Keratinocyte (primary cell): ENCODE measurements around the gene MGAT5. TPM values are rescaled to one million over a fixed set of nuclear protein-coding genes. Genes with fewer than 3 reads are reported as not detected.

Experiments
- DNase-seq: peaks from one replicate; pipeline ENCODE4 v3.0.0-alpha.2; 2011; ENCODE audit warnings: low read depth, missing footprints, low spot score
- FAIRE-seq: peaks from 2 replicates; lab custom pipeline; 2011; peaks lifted over from hg19 to GRCh38; lab: Jason Lieb, UNC
- H2AFZ ChIP-seq: 2 replicates; pipeline ENCODE4 v1.6.0; 2012; ENCODE audit warnings: low read length, control low read depth, inconsistent platforms; ENCODE audit not compliant: control insufficient read depth
- H3K27ac ChIP-seq: 2 replicates; pipeline ENCODE4 v1.5.1; 2011; ENCODE audit warnings: low read length; ENCODE audit not compliant: control insufficient read depth, insufficient read depth
- H3K27me3 ChIP-seq: 3 replicates; pipeline ENCODE4 v1.6.0; 2011; ENCODE audit warnings: low read length; ENCODE audit not compliant: control insufficient read depth, insufficient read depth; ENCODE audit errors: extremely low read depth
- H3K36me3 ChIP-seq, 2 experiments: 2 replicates in 1 of 2; 3 replicates in 1 of 2; pipeline ENCODE4 v1.5.1; 2011; ENCODE audit warnings: low read length in 2 of 2, mild to moderate bottlenecking in 1 of 2; ENCODE audit not compliant: control insufficient read depth in 2 of 2, insufficient read depth in 2 of 2; ENCODE audit errors: extremely low read depth in 1 of 2
- H3K4me1 ChIP-seq: 3 replicates; pipeline ENCODE4 v1.5.1; 2011; ENCODE audit warnings: low read length; ENCODE audit not compliant: control insufficient read depth, insufficient read depth; ENCODE audit errors: extremely low read depth
- H3K4me2 ChIP-seq: 3 replicates; pipeline ENCODE4 v1.6.0; 2011; ENCODE audit warnings: low read depth, low read length; ENCODE audit not compliant: control insufficient read depth, insufficient read depth; ENCODE audit errors: extremely low read depth
- H3K4me3 ChIP-seq, 3 experiments: fragments of 200-600 bp in 1 of 3; sonication (generic) in 1 of 3; 2 replicates in 2 of 3; 3 replicates in 1 of 3; pipeline ENCODE4 v1.5.1; 2011 to 2016; ENCODE audit warnings: low read length in 3 of 3, mild to moderate bottlenecking in 3 of 3, control low read depth in 2 of 3, inconsistent platforms in 1 of 3, low read depth in 1 of 3, mixed read lengths in 1 of 3, mixed run types in 1 of 3, moderate library complexity in 1 of 3; ENCODE audit not compliant: control insufficient read depth in 2 of 3, insufficient read depth in 2 of 3; ENCODE audit errors: extremely low read depth in 1 of 3
- H3K79me2 ChIP-seq: 2 replicates; pipeline ENCODE4 v1.6.0; 2012; ENCODE audit warnings: low read length; ENCODE audit not compliant: control insufficient read depth, insufficient read depth
- H3K9ac ChIP-seq: 3 replicates; pipeline ENCODE4 v1.6.0; 2011; ENCODE audit warnings: low read length; ENCODE audit not compliant: control insufficient read depth, insufficient read depth; ENCODE audit errors: extremely low read depth
- H3K9me1 ChIP-seq: 3 replicates; pipeline ENCODE4 v1.6.0; 2011; ENCODE audit warnings: low read length; ENCODE audit not compliant: control insufficient read depth, insufficient read depth; ENCODE audit errors: extremely low read depth
- H3K9me3 ChIP-seq: 2 replicates; pipeline ENCODE4 v1.5.1; 2012; ENCODE audit warnings: low read depth, low read length; ENCODE audit not compliant: control insufficient read depth
- H4K20me1 ChIP-seq: 3 replicates; pipeline ENCODE4 v1.6.0; 2011; ENCODE audit warnings: low read length; ENCODE audit not compliant: control insufficient read depth, insufficient read depth; ENCODE audit errors: extremely low read depth
- EZH2 ChIP-seq: IDR thresholded peaks from one replicate; pipeline ENCODE4 v1.6.1; 2012; ENCODE audit warnings: inconsistent platforms, mild to moderate bottlenecking, low read length, moderate library complexity
- dilution Hi-C: fragments of 300-500 bp; cut with MboI; formaldehyde crosslinking; loops from one replicate; pipeline ENCODE4 v1.7.0; 2020; ENCODE audit warnings: low sequenced_read_pairs; ENCODE audit not compliant: extremely low pct_ligation_motif_present
- polyA plus RNA-seq, 5 experiments: library from polyadenylated mRNA; depleted of rRNA in 3 of 5; stranded (reverse) in 3 of 5; stranded (forward) in 1 of 5; unstranded in 1 of 5; fragments of >200 nt; gene quantifications; 1 replicate in 1 of 5; 2 replicates in 3 of 5; 3 replicates in 1 of 5; pipeline versions ENCODE4 v1.2.1 to v1.2.3, GENCODE V29; 2011 to 2012; ENCODE audit warnings: missing spikeins in 2 of 5, low read depth in 1 of 5, low replicate concordance in 1 of 5
- TF ChIP-seq, protein P1 (sequence below), 3 experiments: IDR thresholded peaks in 1 of 3; conservative IDR thresholded peaks in 1 of 3; optimal IDR thresholded peaks in 1 of 3; 2 replicates in 2 of 3; 3 replicates in 1 of 3; pipeline versions ENCODE3 to v1.5.1; 2011; ENCODE audit warnings: low read length in 3 of 3, mild to moderate bottlenecking in 3 of 3, moderate library complexity in 2 of 3, control low read depth in 1 of 3, inconsistent platforms in 1 of 3; ENCODE audit not compliant: insufficient read depth in 2 of 3; ENCODE audit errors: extremely low read depth in 1 of 3

The MGAT5 gene
- polyA plus RNA-seq, 1 donor (not counting 4 experiments of a cell fraction or from before 2014, with no cell fraction given): 23.0 TPM

GRCh38 chr2:134379722-134380121 lies 125.8 kb downstream of the MGAT5 start:
- H3K27ac ChIP-seq: no peak overlapping the region
- H3K36me3 ChIP-seq: peaks cover 0 to 4% of the 10 kb centered on the region in 2 experiments
- H3K79me2 ChIP-seq: no peaks in the 10 kb centered on the region
- dilution Hi-C loops: no loop called here
- peaks cover 2% of the 10 kb centered on the region for H3K9me1 ChIP-seq
- H3K9ac ChIP-seq: no peak overlapping the region
- H4K20me1 ChIP-seq: no peaks in the 10 kb centered on the region
- TF ChIP-seq, protein P1, sequence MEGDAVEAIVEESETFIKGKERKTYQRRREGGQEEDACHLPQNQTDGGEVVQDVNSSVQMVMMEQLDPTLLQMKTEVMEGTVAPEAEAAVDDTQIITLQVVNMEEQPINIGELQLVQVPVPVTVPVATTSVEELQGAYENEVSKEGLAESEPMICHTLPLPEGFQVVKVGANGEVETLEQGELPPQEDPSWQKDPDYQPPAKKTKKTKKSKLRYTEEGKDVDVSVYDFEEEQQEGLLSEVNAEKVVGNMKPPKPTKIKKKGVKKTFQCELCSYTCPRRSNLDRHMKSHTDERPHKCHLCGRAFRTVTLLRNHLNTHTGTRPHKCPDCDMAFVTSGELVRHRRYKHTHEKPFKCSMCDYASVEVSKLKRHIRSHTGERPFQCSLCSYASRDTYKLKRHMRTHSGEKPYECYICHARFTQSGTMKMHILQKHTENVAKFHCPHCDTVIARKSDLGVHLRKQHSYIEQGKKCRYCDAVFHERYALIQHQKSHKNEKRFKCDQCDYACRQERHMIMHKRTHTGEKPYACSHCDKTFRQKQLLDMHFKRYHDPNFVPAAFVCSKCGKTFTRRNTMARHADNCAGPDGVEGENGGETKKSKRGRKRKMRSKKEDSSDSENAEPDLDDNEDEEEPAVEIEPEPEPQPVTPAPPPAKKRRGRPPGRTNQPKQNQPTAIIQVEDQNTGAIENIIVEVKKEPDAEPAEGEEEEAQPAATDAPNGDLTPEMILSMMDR (optimal IDR thresholded peaks at IDR 0.05 in 1 of 3, IDR thresholded peaks at IDR 0.05 in 1 of 3, conservative IDR thresholded peaks at IDR 0.05 in 1 of 3; ENCODE audit: extremely low read depth in 1 of 3, insufficient read depth in 2 of 3, low read length in 3 of 3): no peak
- no peak for TF ChIP-seq EZH2
- peak; percentile 43 for FAIRE-seq
- no peak overlapping the region for H3K4me2 ChIP-seq
- H3K9me3 ChIP-seq: no peaks in the 10 kb centered on the region
- DNase-seq: no peak
- no peaks in the 10 kb centered on the region for H3K27me3 ChIP-seq
- no peak overlapping the region for H3K4me3 ChIP-seq
- no peak overlapping the region for H2AFZ ChIP-seq
- H3K4me1 ChIP-seq: peaks cover 22% of the 10 kb centered on the region

- Histone ChIP-seq H2AFZ (no peak overlapping the region), H3K36me3 (peaks cover 0 to 2% of the 10 kb centered on the region in 2 experiments), H4K20me1 (no peaks in the 10 kb centered on the region), H3K4me2 (no peak overlapping the region), H3K9ac (no peak overlapping the region), H3K27me3 (no peaks in the 10 kb centered on the region), H3K79me2 (no peaks in the 10 kb centered on the region), H3K9me3 (no peaks in the 10 kb centered on the region), H3K27ac (no peak overlapping the region), H3K9me1 (peaks cover 2% of the 10 kb centered on the region), H3K4me1 (peaks cover 22% of the 10 kb centered on the region), H3K4me3 (no peak overlapping the region)
- no peak for DNase-seq
- dilution Hi-C loops: no loop called here
- no peak for FAIRE-seq
- TF ChIP-seq, protein P1 (optimal IDR thresholded peaks at IDR 0.05 in 1 of 3, IDR thresholded peaks at IDR 0.05 in 1 of 3, conservative IDR thresholded peaks at IDR 0.05 in 1 of 3; ENCODE audit: extremely low read depth in 1 of 3, insufficient read depth in 2 of 3, low read length in 3 of 3): no peak
- no peak for TF ChIP-seq EZH2
Observed at GRCh38 chr2:134381141-134381540, 127.3 kb downstream of the MGAT5 start.
